ENCODE measurements around the gene MMUT. TPM values are rescaled to one million over a fixed set of nuclear protein-coding genes. Genes with fewer than 3 reads are reported as not detected.
A peak's percentile ranks its signal among the peaks of the same experiment; 100 is the strongest.

Gene MMUT
- total RNA-seq, 1 experiment from 2014 or later: 14.6 TPM

DNA sequence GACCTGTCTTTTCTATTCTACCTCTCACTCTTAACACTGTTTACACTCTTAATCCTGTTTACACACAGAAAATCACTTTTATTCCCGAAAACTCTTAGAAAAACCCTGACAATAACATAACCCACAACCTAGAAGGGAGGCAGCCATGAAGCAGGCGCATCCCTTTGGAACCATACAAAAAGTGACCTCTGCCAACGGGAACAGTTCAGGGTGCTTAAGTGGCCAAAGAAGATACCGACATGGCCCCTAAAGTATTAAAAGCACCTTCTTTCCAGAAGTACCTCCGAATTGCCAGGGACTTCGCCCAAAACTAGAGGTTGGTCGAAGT is 490 bp downstream of the MMUT start:
- DNase-seq: no peak
- H3K27ac ChIP-seq: peak overlapping the region; percentile 73
- H3K9me3 ChIP-seq (replicated peaks): no peaks in the 10 kb centered on the region
- peak overlapping the region; percentile 69 for H3K4me3 ChIP-seq
- H3K4me1 ChIP-seq: no peaks in the 10 kb centered on the region
- no peaks in the 10 kb centered on the region for H3K27me3 ChIP-seq
- H3K36me3 ChIP-seq: no peaks in the 10 kb centered on the region; the same call in 1 of the 2 replicates

DNA sequence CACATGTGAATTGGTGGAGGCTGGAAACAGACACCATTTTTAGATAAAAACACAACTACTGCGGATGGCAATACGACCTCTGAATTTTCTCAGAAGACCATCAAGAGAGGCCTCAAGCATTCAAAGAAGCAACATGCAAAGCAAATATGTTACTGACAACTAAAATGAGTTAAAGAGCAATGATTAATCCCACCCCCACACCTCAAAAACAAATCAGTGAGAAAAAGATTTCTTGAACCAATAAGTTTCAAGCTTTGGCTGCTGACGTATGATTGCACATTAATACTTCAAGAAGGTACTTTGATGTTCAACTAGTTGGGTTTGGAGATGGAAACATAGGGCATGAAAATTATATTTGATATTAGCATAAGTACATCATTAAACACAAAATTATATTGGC is 982 bp downstream of the MMUT start:
- Histone ChIP-seq H3K27ac (no peak overlapping the region), H3K27me3 (no peaks in the 10 kb centered on the region), H3K9me3 (replicated peaks) (no peaks in the 10 kb centered on the region), H3K4me3 (peak overlapping the region; percentile 69), H3K36me3 (no peaks in the 10 kb centered on the region; the same call in 1 of the 2 replicates), H3K4me1 (no peaks in the 10 kb centered on the region)
- DNase-seq: no peak

DNA sequence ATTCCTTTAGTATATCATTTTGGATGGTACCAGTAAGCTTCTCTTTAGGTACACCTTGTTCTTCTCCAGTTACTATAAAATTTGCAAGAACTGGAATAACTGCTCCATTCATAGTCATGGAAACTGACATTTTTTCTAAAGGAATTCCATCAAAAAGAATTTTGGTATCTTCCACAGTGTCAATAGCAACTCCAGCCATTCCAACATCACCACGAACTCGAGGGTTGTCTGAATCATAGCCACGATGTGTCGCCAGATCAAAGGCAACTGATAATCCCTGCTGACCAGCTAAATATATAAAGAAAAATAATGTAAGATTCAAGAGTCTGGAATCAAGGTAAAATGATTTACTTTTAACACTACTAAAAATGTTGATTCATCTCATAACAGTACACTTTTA is 5.3 kb downstream of the MMUT start:
- DNase-seq: no peak

DNA sequence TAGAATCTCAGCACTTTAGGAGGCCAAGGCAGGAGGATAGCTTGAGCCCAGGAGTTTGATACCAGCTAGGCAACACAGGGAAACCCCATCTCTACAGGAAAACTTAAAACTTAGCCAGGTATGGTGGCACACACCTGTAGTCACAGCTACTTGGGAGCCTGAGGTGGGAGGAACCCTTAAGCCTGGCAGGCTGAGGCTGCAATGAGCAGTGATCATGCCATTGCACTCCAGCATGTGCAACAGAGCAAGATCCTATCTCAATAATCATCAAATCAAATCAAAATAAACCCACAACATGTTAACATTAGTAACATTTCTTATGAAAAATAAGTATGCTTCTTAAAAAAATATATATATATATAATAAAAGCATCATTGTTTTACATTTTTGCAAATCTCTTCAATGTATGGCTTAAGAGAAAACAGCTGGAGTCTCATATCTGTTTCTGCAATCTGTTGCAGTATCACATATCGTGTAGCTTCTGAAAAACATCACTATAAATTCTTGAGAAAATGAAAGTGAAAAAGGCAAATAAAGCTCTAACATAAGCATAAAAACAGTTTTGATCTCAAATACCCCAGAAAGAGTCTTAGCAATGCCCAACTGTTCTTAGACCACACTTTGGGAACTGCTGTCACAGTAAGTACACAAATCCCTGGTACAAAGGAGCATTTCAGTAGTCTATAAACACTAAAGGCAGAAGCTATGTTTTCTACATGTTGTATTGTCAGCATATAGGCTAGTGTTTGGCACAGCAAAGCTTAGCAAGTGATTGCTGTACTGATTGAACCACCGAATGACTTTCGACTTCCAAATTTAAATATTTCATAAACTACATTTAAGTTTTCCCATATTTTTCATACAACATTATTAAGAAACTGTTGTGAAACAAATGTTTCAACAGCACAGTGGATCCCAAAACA is 8.0 kb downstream of the MMUT start:
- peak in 1 of 2 experiments; percentile 26 for DNase-seq
- Histone ChIP-seq H3K27me3 (no peaks in the 10 kb centered on the region), H3K36me3 (no peaks in the 10 kb centered on the region; the same call in 1 of the 2 replicates), H3K9me3 (replicated peaks) (no peaks in the 10 kb centered on the region), H3K4me3 (no peak overlapping the region), H3K27ac (no peak overlapping the region), H3K4me1 (no peaks in the 10 kb centered on the region)

More for the DNA sequence above, 5.3 kb downstream of the MMUT start:
- H3K4me3 ChIP-seq: no peak overlapping the region
- no peaks in the 10 kb centered on the region for H3K27me3 ChIP-seq
- H3K4me1 ChIP-seq: no peaks in the 10 kb centered on the region
- no peak overlapping the region for H3K27ac ChIP-seq
- no peaks in the 10 kb centered on the region for H3K9me3 ChIP-seq (replicated peaks)
- no peaks in the 10 kb centered on the region; the same call in 1 of the 2 replicates for H3K36me3 ChIP-seq

DNA sequence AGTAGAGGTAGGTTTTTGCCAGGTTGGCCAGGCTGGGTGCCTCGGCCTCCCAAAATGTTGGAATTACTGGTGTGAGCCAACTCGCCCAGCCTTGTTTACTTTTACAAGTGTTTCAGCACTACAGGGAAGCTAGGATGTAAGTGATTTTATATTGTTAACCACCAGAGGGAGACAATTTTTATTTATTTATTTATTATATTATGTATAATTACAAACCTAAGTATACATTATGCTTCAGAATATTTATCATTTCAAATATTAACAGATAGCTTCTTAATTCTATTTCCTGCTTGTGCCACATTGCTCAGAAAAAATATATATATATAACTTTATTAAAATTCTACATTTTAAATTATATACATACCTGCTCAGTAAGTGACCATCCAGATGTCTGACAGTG is 9.8 kb downstream of the MMUT start:
- Histone ChIP-seq H3K9me3 (replicated peaks) (no peaks in the 10 kb centered on the region), H3K4me1 (no peaks in the 10 kb centered on the region), H3K4me3 (no peak overlapping the region), H3K27ac (no peak overlapping the region), H3K36me3 (no peaks in the 10 kb centered on the region; the same call in 1 of the 2 replicates), H3K27me3 (no peaks in the 10 kb centered on the region)
- DNase-seq: no peak

DNA sequence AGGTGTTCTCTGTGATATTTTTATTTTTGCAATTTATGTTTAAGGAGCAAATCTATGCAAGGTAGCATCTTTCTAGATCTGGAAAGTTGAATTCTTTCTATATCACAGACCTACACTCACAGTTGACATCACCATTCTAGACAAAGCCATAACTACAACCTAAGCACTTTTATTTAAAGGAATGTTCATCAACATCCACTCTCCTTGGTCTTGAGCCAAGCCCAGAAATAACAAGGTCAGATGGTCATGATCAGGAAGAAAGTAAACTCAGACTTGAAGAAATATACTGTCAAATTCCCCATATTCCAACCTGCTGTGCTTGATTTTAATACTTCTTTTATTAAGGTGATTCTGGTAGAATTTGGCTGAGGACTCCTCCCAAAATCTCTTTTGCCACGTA is 32.2 kb downstream of the MMUT start:
- DNase-seq: no peak
- Histone ChIP-seq H3K4me1 (no peaks in the 10 kb centered on the region), H3K27me3 (no peaks in the 10 kb centered on the region)

DNA sequence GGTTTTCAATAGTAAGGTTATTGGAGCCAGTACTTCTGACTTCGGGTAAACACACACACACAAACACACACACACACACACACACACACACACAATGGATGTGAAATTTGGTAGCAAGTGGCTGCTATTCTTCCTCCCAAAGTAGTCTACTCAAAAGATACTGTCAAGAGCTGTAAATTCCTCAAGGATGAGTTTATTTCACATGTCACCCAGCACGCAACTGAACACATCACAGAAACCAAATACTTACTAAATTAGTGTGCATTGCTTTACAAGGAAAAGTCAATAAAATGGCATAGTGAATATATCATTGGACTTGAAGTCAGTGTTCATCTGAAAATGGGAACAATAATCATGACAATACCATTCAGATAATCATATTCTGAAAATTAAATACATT is 32.9 kb downstream of the MMUT start:
- Histone ChIP-seq H3K9me3 (replicated peaks) (no peaks in the 10 kb centered on the region), H3K4me3 (no peak overlapping the region), H3K36me3 (peaks cover 7% of the 10 kb centered on the region; the same call in 1 of the 2 replicates), H3K4me1 (no peaks in the 10 kb centered on the region), H3K27me3 (no peaks in the 10 kb centered on the region), H3K27ac (no peak overlapping the region)
- DNase-seq: no peak

More for the DNA sequence above, 32.2 kb downstream of the MMUT start:
- H3K27ac ChIP-seq: no peak overlapping the region
- no peaks in the 10 kb centered on the region for H3K9me3 ChIP-seq (replicated peaks)
- H3K36me3 ChIP-seq: peaks cover 7% of the 10 kb centered on the region; the same call in 1 of the 2 replicates
- no peak overlapping the region for H3K4me3 ChIP-seq

DNA sequence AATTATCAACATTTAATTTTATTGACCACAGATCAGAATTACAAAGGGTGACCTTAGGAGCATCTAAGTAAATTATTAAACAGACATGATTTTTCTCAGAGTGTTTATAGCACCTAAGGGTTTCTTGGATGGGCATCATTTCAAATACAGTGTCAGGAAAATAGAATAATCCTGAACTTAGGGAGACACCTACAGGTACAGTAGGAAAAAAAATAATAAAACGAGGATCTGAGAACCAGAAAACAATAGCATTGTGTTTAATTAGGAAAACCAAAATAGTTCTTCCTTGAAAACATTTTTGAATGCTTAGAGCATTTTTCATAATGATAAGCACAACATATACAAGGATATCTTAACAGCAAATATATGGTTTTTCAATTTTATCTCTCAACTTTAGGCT is 39.2 kb downstream of the MMUT start:
- H3K4me3 ChIP-seq: no peak overlapping the region
- no peak for DNase-seq
- no peaks in the 10 kb centered on the region for H3K9me3 ChIP-seq (replicated peaks)
- H3K4me1 ChIP-seq: no peaks in the 10 kb centered on the region
- no peaks in the 10 kb centered on the region for H3K27me3 ChIP-seq
- no peak overlapping the region for H3K27ac ChIP-seq
- H3K36me3 ChIP-seq: no peaks in the 10 kb centered on the region

DNA sequence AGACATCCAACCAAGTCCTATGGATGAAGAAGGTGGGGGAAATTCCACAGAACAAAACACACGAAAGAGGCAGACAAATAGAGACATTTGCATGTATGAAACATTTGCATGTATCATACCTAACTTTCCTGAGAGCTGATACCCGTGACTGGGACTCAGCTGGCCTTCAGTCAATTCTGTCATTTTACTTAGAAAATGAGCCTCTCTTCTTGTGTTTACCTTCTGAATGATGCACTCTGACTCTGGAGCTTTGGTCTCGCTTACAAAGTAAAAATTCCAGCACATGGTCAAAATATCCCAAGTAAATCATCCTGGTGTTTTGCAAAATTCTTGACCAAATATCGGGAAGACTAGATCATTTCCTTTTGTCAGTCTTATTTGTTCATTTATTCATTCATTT is 46.9 kb downstream of the MMUT start:
- Histone ChIP-seq H3K27me3 (no peaks in the 10 kb centered on the region), H3K9me3 (replicated peaks) (no peaks in the 10 kb centered on the region), H3K4me1 (no peaks in the 10 kb centered on the region), H3K36me3 (no peaks in the 10 kb centered on the region), H3K27ac (no peak overlapping the region), H3K4me3 (no peak overlapping the region)
- DNase-seq: no peak

DNA sequence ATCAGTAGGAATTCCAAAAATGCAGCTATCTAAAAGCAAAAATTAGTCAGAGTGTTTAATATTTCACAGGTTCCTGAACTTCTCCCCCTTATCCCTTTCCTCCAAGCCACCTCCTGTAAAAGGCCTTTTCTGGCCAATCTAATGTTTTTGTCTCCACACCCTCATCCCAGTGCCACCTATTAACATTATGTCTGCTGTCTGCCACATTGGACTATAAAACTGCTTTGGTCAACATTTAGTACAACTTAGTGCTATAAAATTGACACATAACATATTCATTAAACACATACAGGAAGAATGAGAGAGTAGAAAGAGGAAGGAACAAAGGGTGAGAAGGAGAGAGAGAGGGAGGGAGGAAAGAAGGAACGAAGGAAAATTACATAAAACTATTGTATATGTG is 47.7 kb downstream of the MMUT start:
- H3K9me3 ChIP-seq (replicated peaks): no peaks in the 10 kb centered on the region
- no peak for DNase-seq
- H3K4me3 ChIP-seq: no peak overlapping the region
- H3K27ac ChIP-seq: no peak overlapping the region
- H3K36me3 ChIP-seq: no peaks in the 10 kb centered on the region
- H3K27me3 ChIP-seq: no peaks in the 10 kb centered on the region
- 0 out of 2 replicates have a peak, but pooled peaks cover under 1% of the 10 kb centered on the region for H3K4me1 ChIP-seq

DNA sequence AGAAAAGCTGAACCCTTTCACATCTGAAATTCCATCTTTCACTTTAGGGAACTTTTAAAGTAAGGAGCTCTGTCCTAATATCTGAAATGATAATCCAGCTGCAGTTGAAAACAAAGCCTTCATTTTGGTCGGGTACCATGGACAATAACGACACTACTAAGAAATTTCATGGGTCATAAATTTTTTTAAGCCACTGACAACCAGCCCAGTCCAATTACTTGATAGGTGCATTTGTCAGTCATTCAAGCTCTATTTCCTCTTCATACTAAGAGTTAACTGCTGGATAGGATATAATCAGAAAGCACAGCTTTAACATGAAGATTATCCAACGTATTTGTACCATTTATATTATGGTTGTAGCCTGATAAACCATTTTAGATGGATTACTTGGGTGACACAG is 52.5 kb downstream of the MMUT start:
- Histone ChIP-seq H3K27me3 (no peaks in the 10 kb centered on the region), H3K27ac (peak overlapping the region; percentile 63), H3K4me1 (0 out of 2 replicates have a peak, but pooled peaks cover 3% of the 10 kb centered on the region), H3K9me3 (replicated peaks) (no peaks in the 10 kb centered on the region), H3K4me3 (peak overlapping the region; percentile 35), H3K36me3 (no peaks in the 10 kb centered on the region)
- DNase-seq: peak in 1 of 2 experiments; percentile 24

DNA sequence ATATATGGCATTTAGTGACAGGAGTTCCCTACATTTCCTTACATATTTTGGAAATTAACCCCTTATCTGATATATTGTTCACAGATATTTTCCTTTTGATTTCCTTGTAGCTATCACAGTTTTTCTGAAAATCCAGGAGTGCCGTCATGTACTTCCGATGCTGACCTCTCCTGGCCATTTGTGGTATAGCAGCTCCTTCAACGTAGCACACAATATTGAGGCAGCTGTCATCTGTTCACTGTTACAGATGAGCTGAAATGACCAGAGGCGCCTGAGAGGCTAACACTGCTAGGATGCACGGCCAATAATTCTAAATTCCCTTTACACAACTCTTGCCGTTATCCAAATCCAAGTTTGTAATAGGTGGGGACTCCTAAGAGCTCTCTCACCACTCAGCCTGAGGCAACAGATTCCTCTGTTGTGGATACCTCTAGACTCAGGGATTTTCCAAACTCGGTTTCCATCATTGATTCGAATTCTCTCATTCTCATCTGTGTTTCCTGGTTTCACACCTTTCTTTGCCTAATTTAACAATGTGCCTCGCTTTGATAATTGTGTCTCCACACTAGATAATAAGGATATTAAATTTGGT is 53.0 kb downstream of the MMUT start:
- Histone ChIP-seq H3K27me3 (no peaks in the 10 kb centered on the region), H3K4me3 (peak overlapping the region; percentile 35), H3K36me3 (no peaks in the 10 kb centered on the region), H3K9me3 (replicated peaks) (no peaks in the 10 kb centered on the region), H3K4me1 (0 out of 2 replicates have a peak, but pooled peaks cover 3% of the 10 kb centered on the region), H3K27ac (peak overlapping the region; percentile 63)
- DNase-seq: peak; percentile 61 to 83

DNA sequence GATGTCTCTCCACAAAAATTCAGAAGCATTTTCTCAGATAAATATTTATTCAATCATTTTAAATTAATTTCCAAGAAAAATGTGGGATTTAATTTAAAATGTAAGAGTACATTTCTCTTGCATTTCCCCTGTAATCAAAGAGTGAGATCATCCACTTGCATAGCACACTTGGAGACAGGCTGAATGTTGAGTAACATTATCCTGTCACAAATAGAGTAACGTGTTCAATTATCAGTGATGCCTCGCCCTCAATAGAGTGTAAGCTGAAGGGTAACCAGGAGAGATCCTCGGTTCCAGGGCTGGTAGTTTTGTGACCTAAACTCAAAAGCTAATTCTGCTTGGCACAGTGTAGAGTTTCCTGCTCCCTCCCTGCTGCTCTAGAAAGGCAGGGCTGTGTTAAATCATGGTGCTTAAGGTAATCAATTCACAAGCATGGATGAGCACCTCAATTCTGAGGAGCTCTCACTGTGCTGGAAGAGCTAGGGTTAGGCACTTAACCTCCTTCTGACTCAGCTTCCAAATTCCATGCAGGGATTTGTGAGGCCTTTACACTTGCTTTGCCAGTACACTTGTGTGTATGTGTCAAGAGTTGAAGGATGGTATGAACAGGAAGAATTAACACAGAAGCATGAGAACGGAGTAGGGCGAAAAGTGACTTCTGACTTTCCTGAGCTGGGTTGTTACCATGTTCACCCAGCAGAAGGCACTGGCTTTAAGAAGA is 56.6 kb downstream of the MMUT start:
- H3K4me1 ChIP-seq: 0 out of 2 replicates have a peak, but pooled peaks cover 3% of the 10 kb centered on the region
- DNase-seq: no peak
- H3K36me3 ChIP-seq: no peaks in the 10 kb centered on the region
- no peaks in the 10 kb centered on the region for H3K27me3 ChIP-seq
- H3K4me3 ChIP-seq: no peak overlapping the region
- no peaks in the 10 kb centered on the region for H3K9me3 ChIP-seq (replicated peaks)
- H3K27ac ChIP-seq: no peak overlapping the region

DNA sequence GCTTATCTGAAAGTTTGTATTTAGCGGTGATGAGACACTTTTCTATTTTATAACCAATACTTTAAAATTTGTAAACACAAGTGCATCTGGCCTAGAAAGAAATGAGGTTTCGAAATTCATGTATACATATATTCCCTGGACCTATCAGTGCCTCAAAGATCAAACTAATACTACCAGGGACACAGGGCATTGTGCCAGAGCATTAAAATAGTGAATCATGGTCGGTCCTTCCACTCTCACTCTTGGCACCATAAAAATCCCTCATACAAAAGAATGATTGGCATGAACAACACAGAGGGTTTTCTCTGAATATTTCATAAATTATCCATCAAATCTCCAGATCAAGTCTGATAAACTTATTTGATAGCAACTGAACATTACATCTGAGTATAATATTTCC is 62.0 kb downstream of the MMUT start:
- Histone ChIP-seq H3K4me1 (no peaks in the 10 kb centered on the region), H3K27me3 (no peaks in the 10 kb centered on the region), H3K4me3 (no peak overlapping the region), H3K36me3 (no peaks in the 10 kb centered on the region), H3K9me3 (replicated peaks) (no peaks in the 10 kb centered on the region), H3K27ac (no peak overlapping the region)
- no peak for DNase-seq

Measured in SJCRH30 (cell line).